HG03378 (cell line): ENCODE results near the gene BTG2.
"Not testable (repeated sequence)": the region's sequence is repeated elsewhere in the genome, so short reads cannot be mapped to it uniquely, and the experiment has no call there.

Source experiments
- ATAC-seq: cut with Tn5 transposase; IDR thresholded peaks from one replicate; pipeline ENCODE4 v1.9.1; 2021; ENCODE audit warnings: mild to moderate bottlenecking, moderate library complexity; ENCODE audit not compliant: unreplicated experiment

Gene BTG2

GRCh38 chr1:203291201-203292096 lies 13.9 kb upstream of the BTG2 start:
- ATAC-seq = no peak

GRCh38 chr1:203295796-203296195 lies 9.5 kb upstream of the BTG2 start:
- ATAC-seq = no peak

- ATAC-seq = no peak
These were observed 8.8 kb upstream of the BTG2 start for GRCh38 chr1:203296460-203297073.

- ATAC-seq = no peak
These were observed 6.2 kb upstream of the BTG2 start for GRCh38 chr1:203299169-203299568.

- ATAC-seq = not testable (repeated sequence)
These were observed 5.4 kb upstream of the BTG2 start for GRCh38 chr1:203299719-203300429.

GRCh38 chr1:203300441-203301330 lies 4.6 kb upstream of the BTG2 start:
- no peak for ATAC-seq

- ATAC-seq = no peak
These were observed 4.0 kb upstream of the BTG2 start for GRCh38 chr1:203301331-203301668.

GRCh38 chr1:203302456-203302855 lies 2.9 kb upstream of the BTG2 start:
- ATAC-seq = no peak

- ATAC-seq = no peak
These were observed 2.4 kb upstream of the BTG2 start for GRCh38 chr1:203302894-203303293.

- ATAC-seq = no peak
These were observed 864 bp upstream of the BTG2 start for GRCh38 chr1:203304391-203304918.

GRCh38 chr1:203305809-203306088 lies 430 bp downstream of the BTG2 start:
- no peak for ATAC-seq

- no peak for ATAC-seq
These were observed 1.0 kb downstream of the BTG2 start for GRCh38 chr1:203306089-203306964.

GRCh38 chr1:203306965-203307541 lies 1.7 kb downstream of the BTG2 start:
- no peak for ATAC-seq

- ATAC-seq = no peak
These were observed 2.4 kb downstream of the BTG2 start for GRCh38 chr1:203307641-203308126.

GRCh38 chr1:203308328-203308922 lies 3.1 kb downstream of the BTG2 start:
- no peak for ATAC-seq

GRCh38 chr1:203308923-203309331 lies 3.6 kb downstream of the BTG2 start:
- no peak for ATAC-seq

- no peak for ATAC-seq
These were observed 6.3 kb downstream of the BTG2 start for GRCh38 chr1:203311368-203312301.
